Activated CD4-positive, alpha-beta T cell treated with anti-CD3 and anti-CD28 coated beads for 36 hours (primary cell): ENCODE measurements around the gene RAB31. TPM values are rescaled to one million over a fixed set of nuclear protein-coding genes. Genes with fewer than 3 reads are reported as not detected.

Experiments used
- ATAC-seq: fragments of 200-7000 bp; cut with Tn5 transposase; one replicate; pipeline ENCODE4 v1.10.0; 2021; ENCODE audit warnings: mild to moderate bottlenecking, moderate library complexity
- CTCF ChIA-PET: fragments of 350-600 bp; sonication (Branson Sonifier 250); formaldehyde crosslinking; loops from one replicate; lab custom pipeline; 2021; ENCODE audit warnings: antibody characterized with exemption; lab: Charles Lee
- POLR2A ChIA-PET: fragments of 350-600 bp; sonication (Branson Sonifier 250); formaldehyde crosslinking; loops from one replicate; lab custom pipeline; 2021; ENCODE audit warnings: antibody characterized with exemption, inconsistent platforms; lab: Charles Lee
- DNase-seq: peaks from one replicate; pipeline ENCODE4 v3.0.0-alpha.2; 2020
- H3K27ac Mint-ChIP-seq: one replicate; pipeline ENCODE4 v1.8.0; 2021; ENCODE audit warnings: mixed read lengths
- H3K27me3 Mint-ChIP-seq: one replicate; pipeline ENCODE4 v1.8.0; 2021; ENCODE audit warnings: mixed read lengths
- H3K36me3 Mint-ChIP-seq: one replicate; pipeline ENCODE4 v1.8.0; 2021; ENCODE audit warnings: low read depth, mixed read lengths
- H3K4me1 Mint-ChIP-seq: one replicate; pipeline ENCODE4 v1.8.0; 2021; ENCODE audit warnings: mixed read lengths
- H3K4me3 Mint-ChIP-seq: one replicate; pipeline ENCODE4 v1.8.0; 2021; ENCODE audit warnings: mild to moderate bottlenecking, moderate library complexity, mixed read lengths
- H3K9me3 Mint-ChIP-seq: one replicate; pipeline ENCODE4 v1.8.0; 2021; ENCODE audit warnings: low read depth, mixed read lengths
- intact Hi-C, 2 experiments: fragments of 100-400 bp; cut with DNase I in 1 of 2; cut with micrococcal nuclease in 1 of 2; formaldehyde crosslinking; loops; one replicate each; pipeline versions ENCODE4 v1.14.2 to v1.15.1; 2022 to 2024; cut with DNase I, micrococcal nuclease
- total RNA-seq, 2 experiments: library from RNA; stranded (reverse); gene quantifications; one replicate each; pipeline ENCODE4 v1.2.3, GENCODE V29; 2021

RAB31 gene
- total RNA-seq, 2 experiments from 2014 or later = 0.48 to 1.8 TPM

GRCh38 chr18:9839853-9840252, 131.8 kb downstream of the RAB31 start:
- Mint-ChIP-seq H3K9me3 (no peaks in the 10 kb centered on the region), H3K27me3 (peaks cover 10% of the 10 kb centered on the region), H3K4me3 (no peak overlapping the region), H3K36me3 (no peaks in the 10 kb centered on the region), H3K27ac (no peak overlapping the region), H3K4me1 (no peaks in the 10 kb centered on the region)
- DNase-seq = no peak
- intact Hi-C loops = no loop called here
- ChIA-PET CTCF (no interaction called here), POLR2A (no interaction called here)
- no peak for ATAC-seq

GRCh38 chr18:9841752-9842151, 133.7 kb downstream of the RAB31 start:
- Mint-ChIP-seq H3K36me3 (no peaks in the 10 kb centered on the region), H3K27ac (no peak overlapping the region), H3K4me1 (no peaks in the 10 kb centered on the region), H3K27me3 (peaks cover 6% of the 10 kb centered on the region), H3K4me3 (no peak overlapping the region), H3K9me3 (no peaks in the 10 kb centered on the region)
- DNase-seq (no peak), ATAC-seq (no peak)
- intact Hi-C loops = no loop called here
- ChIA-PET POLR2A (no interaction called here), CTCF (no interaction called here)

- Mint-ChIP-seq H3K27me3 (peaks cover 2% of the 10 kb centered on the region), H3K9me3 (no peaks in the 10 kb centered on the region), H3K4me3 (no peak overlapping the region), H3K27ac (no peak overlapping the region), H3K4me1 (no peaks in the 10 kb centered on the region), H3K36me3 (no peaks in the 10 kb centered on the region)
- ChIA-PET CTCF (no interaction called here), POLR2A (no interaction called here)
- no peak for DNase-seq
- intact Hi-C loops = no loop called here
- ATAC-seq = no peak
Observed at GRCh38 chr18:9842448-9842847, 134.3 kb downstream of the RAB31 start.

GRCh38 chr18:9845256-9845655, 137.2 kb downstream of the RAB31 start:
- DNase-seq = no peak
- H3K4me1 Mint-ChIP-seq = no peaks in the 10 kb centered on the region
- ChIA-PET CTCF (no interaction called here), POLR2A (interaction anchor here (0.7 kb wide), 1 partner anchor 113 kb away, joined by 4 read pairs; no protein-coding TSS in a partner anchor)
- no peaks in the 10 kb centered on the region for H3K36me3 Mint-ChIP-seq
- peaks cover 15% of the 10 kb centered on the region for H3K27me3 Mint-ChIP-seq
- no peak overlapping the region for H3K4me3 Mint-ChIP-seq
- intact Hi-C loops = no loop called here
- H3K9me3 Mint-ChIP-seq = no peaks in the 10 kb centered on the region
- H3K27ac Mint-ChIP-seq = no peak overlapping the region
- no peak for ATAC-seq

- no peak for DNase-seq
- H3K27me3 Mint-ChIP-seq = peaks cover 15% of the 10 kb centered on the region
- H3K36me3 Mint-ChIP-seq = no peaks in the 10 kb centered on the region
- no peak overlapping the region for H3K4me3 Mint-ChIP-seq
- ChIA-PET POLR2A (interaction anchor here (0.7 kb wide), 1 partner anchor 112 kb away, joined by 4 read pairs; no protein-coding TSS in a partner anchor), CTCF (no interaction called here)
- H3K27ac Mint-ChIP-seq = no peak overlapping the region
- no peak for ATAC-seq
- intact Hi-C loops = no loop called here
- no peaks in the 10 kb centered on the region for H3K9me3 Mint-ChIP-seq
- no peaks in the 10 kb centered on the region for H3K4me1 Mint-ChIP-seq
Observed at GRCh38 chr18:9846162-9846925, 138.2 kb downstream of the RAB31 start.

GRCh38 chr18:9848170-9848879, 140.2 kb downstream of the RAB31 start:
- H3K36me3 Mint-ChIP-seq = no peaks in the 10 kb centered on the region
- intact Hi-C loops = no loop called here
- H3K4me1 Mint-ChIP-seq = no peaks in the 10 kb centered on the region
- CTCF ChIA-PET = interaction anchor here (0.6 to 0.7 kb wide), 2 partner anchors 15 to 472 kb away, joined by 3 to 4 read pairs; no protein-coding TSS in a partner anchor
- DNase-seq (no peak), ATAC-seq (no peak)
- no peak overlapping the region for H3K27ac Mint-ChIP-seq
- no peaks in the 10 kb centered on the region for H3K9me3 Mint-ChIP-seq
- no peak overlapping the region for H3K4me3 Mint-ChIP-seq
- POLR2A ChIA-PET = no interaction called here
- peaks cover 15% of the 10 kb centered on the region for H3K27me3 Mint-ChIP-seq

- no peaks in the 10 kb centered on the region for H3K36me3 Mint-ChIP-seq
- no peak overlapping the region for H3K4me3 Mint-ChIP-seq
- no peaks in the 10 kb centered on the region for H3K9me3 Mint-ChIP-seq
- intact Hi-C loops = no loop called here
- H3K27me3 Mint-ChIP-seq = peaks cover 15% of the 10 kb centered on the region
- DNase-seq (peak; percentile 11), ATAC-seq (no peak)
- CTCF ChIA-PET = interaction anchor here (0.7 kb wide), 1 partner anchor 401 kb away, joined by 3 read pairs; no protein-coding TSS in a partner anchor
- H3K4me1 Mint-ChIP-seq = no peaks in the 10 kb centered on the region
- POLR2A ChIA-PET = no interaction called here
- no peak overlapping the region for H3K27ac Mint-ChIP-seq
Observed at GRCh38 chr18:9849407-9850283, 141.5 kb downstream of the RAB31 start.

GRCh38 chr18:9850309-9850708, 142.2 kb downstream of the RAB31 start:
- no peak overlapping the region for H3K27ac Mint-ChIP-seq
- no peaks in the 10 kb centered on the region for H3K36me3 Mint-ChIP-seq
- DNase-seq (no peak), ATAC-seq (no peak)
- H3K4me3 Mint-ChIP-seq = no peak overlapping the region
- H3K4me1 Mint-ChIP-seq = no peaks in the 10 kb centered on the region
- CTCF ChIA-PET = interaction anchor here (0.7 kb wide), 1 partner anchor 402 kb away, joined by 3 read pairs; no protein-coding TSS in a partner anchor
- intact Hi-C loops = no loop called here
- POLR2A ChIA-PET = interaction anchor here (0.7 kb wide), 1 partner anchor 215 kb away, joined by 3 read pairs; no protein-coding TSS in a partner anchor
- no peaks in the 10 kb centered on the region for H3K9me3 Mint-ChIP-seq
- peaks cover 15% of the 10 kb centered on the region for H3K27me3 Mint-ChIP-seq

GRCh38 chr18:9851511-9851910, 143.4 kb downstream of the RAB31 start:
- intact Hi-C loops = no loop called here
- no peak for DNase-seq
- H3K4me3 Mint-ChIP-seq = no peak overlapping the region
- no peak for ATAC-seq
- peaks cover 18% of the 10 kb centered on the region for H3K27me3 Mint-ChIP-seq
- no peak overlapping the region for H3K27ac Mint-ChIP-seq
- no peaks in the 10 kb centered on the region for H3K36me3 Mint-ChIP-seq
- no peaks in the 10 kb centered on the region for H3K4me1 Mint-ChIP-seq
- H3K9me3 Mint-ChIP-seq = no peaks in the 10 kb centered on the region
- ChIA-PET CTCF (no interaction called here), POLR2A (no interaction called here)

- Mint-ChIP-seq H3K27me3 (peaks cover 20% of the 10 kb centered on the region), H3K4me3 (no peak overlapping the region), H3K36me3 (no peaks in the 10 kb centered on the region), H3K27ac (no peak overlapping the region), H3K9me3 (no peaks in the 10 kb centered on the region), H3K4me1 (no peaks in the 10 kb centered on the region)
- POLR2A ChIA-PET = no interaction called here
- intact Hi-C loops = no loop called here
- CTCF ChIA-PET = interaction anchor here (0.6 kb wide), 1 partner anchor 100 kb away, joined by 3 read pairs; no protein-coding TSS in a partner anchor
- no peak for DNase-seq
- no peak for ATAC-seq
Observed at GRCh38 chr18:9852266-9853081, 144.4 kb downstream of the RAB31 start.
